SH-SY5Y (cell line): ENCODE data around the gene MARCHF4.

ENCODE experiments used
- GATA2 ChIP-seq: IDR thresholded peaks from 2 replicates; pipeline ENCODE4 v1.6.1; 2011; ENCODE audit warnings: mild to moderate bottlenecking, low read depth, low read length
- GATA3 ChIP-seq: IDR thresholded peaks from 2 replicates; pipeline ENCODE4 v1.6.1; 2011; ENCODE audit warnings: low read depth, mild to moderate bottlenecking, low read length, moderate library complexity

The MARCHF4 gene

GRCh38 chr2:216371721-216372702 is at the start of gene MARCHF4:
Gene MARCHF4 (minus strand): TSS chr2:216372483. CDS start chr2:216370260, 2,223 bp downstream.
- TF ChIP-seq GATA3 (no peak), GATA2 (0 out of 2 replicates have a peak, but pooled peaks have one; percentile 12)

- TF ChIP-seq GATA3 (no peak), GATA2 (no peak)
Observed at GRCh38 chr2:216420367-216421101, 48.3 kb upstream of the MARCHF4 start.

GRCh38 chr2:216418981-216419380 is 46.7 kb upstream of the MARCHF4 start:
- no peak for TF ChIP-seq GATA3
- no peak for TF ChIP-seq GATA2

- no peak for TF ChIP-seq GATA2
Observed at GRCh38 chr2:216416571-216417307, 44.5 kb upstream of the MARCHF4 start.

GRCh38 chr2:216415541-216415940 is 43.3 kb upstream of the MARCHF4 start:
- TF ChIP-seq GATA3 (no peak), GATA2 (no peak)

- TF ChIP-seq GATA2, result no peak
- TF ChIP-seq GATA3, result no peak
Observed at GRCh38 chr2:216414772-216415319, 42.6 kb upstream of the MARCHF4 start.

- TF ChIP-seq GATA3 (no peak), GATA2 (no peak)
Observed at GRCh38 chr2:216413882-216414281, 41.6 kb upstream of the MARCHF4 start.

GRCh38 chr2:216412022-216412999 is 40.0 kb upstream of the MARCHF4 start, which contains the start of gene SMARCAL1:
Gene SMARCAL1 (plus strand): TSS chr2:216412484. CDS start chr2:216414705, 2,221 bp downstream.
- TF ChIP-seq GATA2 (no peak), GATA3 (no peak)

- TF ChIP-seq GATA3 (no peak), GATA2 (no peak)
Observed at GRCh38 chr2:216410550-216410949, 38.3 kb upstream of the MARCHF4 start.

- TF ChIP-seq GATA2 (no peak), GATA3 (no peak)
Observed at GRCh38 chr2:216408426-216409290, 36.4 kb upstream of the MARCHF4 start.

- TF ChIP-seq GATA2 (no peak), GATA3 (no peak)
Observed at GRCh38 chr2:216406826-216407225, 34.5 kb upstream of the MARCHF4 start.

GRCh38 chr2:216405588-216405987 is 33.3 kb upstream of the MARCHF4 start:
- TF ChIP-seq GATA3, result no peak
- TF ChIP-seq GATA2, result no peak
